H9 (cell line): ENCODE measurements around the gene RNF40. TPM values are rescaled to one million over a fixed set of nuclear protein-coding genes. Genes with fewer than 3 reads are reported as not detected.

Experiments used
- DNase-seq: peaks from one replicate; pipeline ENCODE4 v3.0.0-alpha.2; 2017
- H2AFZ ChIP-seq: one replicate; pipeline ENCODE4 v1.6.1; 2013; ENCODE audit warnings: mild to moderate bottlenecking, low read length, control low read depth, moderate library complexity
- H2AK5ac ChIP-seq: 2 replicates; pipeline ENCODE4 v1.6.1; 2013; ENCODE audit warnings: low read length, control low read depth, mixed read lengths; ENCODE audit not compliant: insufficient read length
- H2BK120ac ChIP-seq: one replicate; pipeline ENCODE4 v1.6.1; 2013; ENCODE audit warnings: low read depth, mild to moderate bottlenecking, low read length, control low read depth, inconsistent platforms; ENCODE audit not compliant: poor library complexity, severe bottlenecking
- H2BK12ac ChIP-seq: 2 replicates; pipeline ENCODE4 v1.6.1; 2013; ENCODE audit warnings: low read length, control low read depth, mixed read lengths, low read depth; ENCODE audit not compliant: insufficient read length
- H2BK15ac ChIP-seq: 2 replicates; pipeline ENCODE4 v1.6.1; 2013; ENCODE audit warnings: low read depth, low read length, control low read depth
- H2BK20ac ChIP-seq: one replicate; pipeline ENCODE4 v1.6.1; 2013; ENCODE audit warnings: low read depth, mild to moderate bottlenecking, low read length, control low read depth, inconsistent platforms; ENCODE audit not compliant: poor library complexity, severe bottlenecking
- H2BK5ac ChIP-seq: 2 replicates; pipeline ENCODE4 v1.6.1; 2013; ENCODE audit warnings: low read length, control low read depth, mixed read lengths; ENCODE audit not compliant: insufficient read length
- H3K14ac ChIP-seq: 2 replicates; pipeline ENCODE4 v1.6.1; 2013; ENCODE audit warnings: low read length, control low read depth; ENCODE audit not compliant: insufficient read depth
- H3K18ac ChIP-seq: 2 replicates; pipeline ENCODE4 v1.6.1; 2013; ENCODE audit warnings: low read depth, mild to moderate bottlenecking, mixed read lengths, low read length, control low read depth; ENCODE audit not compliant: insufficient read length
- H3K23ac ChIP-seq: 2 replicates; pipeline ENCODE4 v1.6.1; 2013; ENCODE audit warnings: low read length, control low read depth, mixed read lengths, low read depth; ENCODE audit not compliant: insufficient read length
- H3K23me2 ChIP-seq: 2 replicates; pipeline ENCODE4 v1.6.1; 2013; ENCODE audit warnings: low read depth, mild to moderate bottlenecking, mixed read lengths, low read length, control low read depth; ENCODE audit not compliant: insufficient read length, poor library complexity, severe bottlenecking
- H3K27ac ChIP-seq: 2 replicates; pipeline ENCODE4 v1.5.1; 2013; ENCODE audit warnings: low read length, control low read depth, mixed read lengths, low read depth; ENCODE audit not compliant: insufficient read length
- H3K27me3 ChIP-seq: 2 replicates; pipeline ENCODE4 v1.6.1; 2013; ENCODE audit warnings: low read length, control low read depth, inconsistent platforms; ENCODE audit not compliant: insufficient read depth
- H3K4ac ChIP-seq: 2 replicates; pipeline ENCODE4 v1.6.1; 2013; ENCODE audit warnings: low read depth, mild to moderate bottlenecking, control low read depth, inconsistent platforms, low read length, moderate library complexity
- H3K4me1 ChIP-seq: 2 replicates; pipeline ENCODE4 v1.6.1; 2013; ENCODE audit warnings: low read length, control low read depth, inconsistent platforms; ENCODE audit not compliant: insufficient read depth
- H3K4me2 ChIP-seq: 2 replicates; pipeline ENCODE4 v1.6.1; 2013; ENCODE audit warnings: low read length, control low read depth, mixed read lengths; ENCODE audit not compliant: insufficient read length, insufficient read depth
- H3K56ac ChIP-seq: 2 replicates; pipeline ENCODE4 v1.6.1; 2013; ENCODE audit warnings: low read depth, mild to moderate bottlenecking, mixed read lengths, low read length, control low read depth; ENCODE audit not compliant: insufficient read length
- H3K79me1 ChIP-seq: 2 replicates; pipeline ENCODE4 v1.6.1; 2013; ENCODE audit warnings: low read depth, mild to moderate bottlenecking, moderate library complexity, low read length, control low read depth, inconsistent platforms; ENCODE audit not compliant: insufficient read depth, poor library complexity, severe bottlenecking
- H3K79me2 ChIP-seq: 2 replicates; pipeline ENCODE4 v1.6.1; 2013; ENCODE audit warnings: low read length, control low read depth, inconsistent platforms; ENCODE audit not compliant: insufficient read depth
- H3K9ac ChIP-seq: 2 replicates; pipeline ENCODE4 v1.6.1; 2013; ENCODE audit warnings: low read length, control low read depth, mixed read lengths; ENCODE audit not compliant: insufficient read length; ENCODE audit errors: extremely low read depth
- H3K9me3 ChIP-seq: one replicate; pipeline ENCODE4 v1.6.1; 2013; ENCODE audit warnings: low read depth, low read length, inconsistent platforms; ENCODE audit not compliant: control insufficient read depth
- H3T11ph ChIP-seq: one replicate; pipeline ENCODE4 v1.6.1; 2013; ENCODE audit warnings: mild to moderate bottlenecking, low read length, control low read depth, inconsistent platforms
- H4K20me1 ChIP-seq: one replicate; pipeline ENCODE4 v1.6.1; 2013; ENCODE audit not compliant: control insufficient read depth, insufficient read length, insufficient read depth
- H4K5ac ChIP-seq: 2 replicates; pipeline ENCODE4 v1.6.1; 2013; ENCODE audit warnings: low read depth, mild to moderate bottlenecking, mixed read lengths, low read length, control low read depth; ENCODE audit not compliant: insufficient read length
- H4K8ac ChIP-seq: replicated peaks from 2 replicates; pipeline ENCODE4 v1.6.1; 2013; ENCODE audit warnings: low read length, control low read depth, mixed read lengths, low read depth; ENCODE audit not compliant: insufficient read length
- H4K91ac ChIP-seq: 2 replicates; pipeline ENCODE4 v1.6.1; 2013; ENCODE audit warnings: low read depth, mild to moderate bottlenecking, moderate library complexity, mixed read lengths, low read length, control low read depth; ENCODE audit not compliant: insufficient read length
- H3K27ac Mint-ChIP-seq, 3 experiments: 2 replicates in 2 of 3; 3 replicates in 1 of 3; pipeline ENCODE4 v1.8.0; 2020 to 2021; ENCODE audit warnings: mixed read lengths in 3 of 3, mild to moderate bottlenecking in 1 of 3, moderate library complexity in 1 of 3
- H3K27me3 Mint-ChIP-seq: 2 replicates; pipeline ENCODE4 v1.8.0; 2021; ENCODE audit warnings: low read depth, mild to moderate bottlenecking, moderate library complexity, mixed read lengths
- H3K36me3 Mint-ChIP-seq, 3 experiments: 2 replicates in 2 of 3; 3 replicates in 1 of 3; pipeline ENCODE4 v1.8.0; 2020 to 2021; ENCODE audit warnings: low read depth in 3 of 3, mixed read lengths in 3 of 3; ENCODE audit not compliant: insufficient read depth in 1 of 3
- H3K4me1 Mint-ChIP-seq, 2 experiments: 2 replicates each; pipeline ENCODE4 v1.8.0; 2020; ENCODE audit warnings: mixed read lengths in 2 of 2
- H3K4me3 Mint-ChIP-seq, 2 experiments: 2 replicates in 1 of 2; 3 replicates in 1 of 2; pipeline ENCODE4 v1.8.0; 2020 to 2021; ENCODE audit warnings: mild to moderate bottlenecking in 2 of 2, mixed read lengths in 2 of 2, moderate library complexity in 1 of 2
- H3K9me3 Mint-ChIP-seq, 2 experiments: 2 replicates in 1 of 2; 3 replicates in 1 of 2; pipeline ENCODE4 v1.8.0; 2020; ENCODE audit warnings: mild to moderate bottlenecking in 2 of 2, mixed read lengths in 2 of 2, moderate library complexity in 1 of 2
- CTCF ChIP-seq: fragments of 200-600 bp; sonication (generic); conservative IDR thresholded peaks from 3 replicates; pipeline ENCODE4 v1.8.0; 2021; ENCODE audit warnings: antibody characterized with exemption, mild to moderate bottlenecking
- WGBS: extraction: QIAGEN DNeasy Blood & Tissue Kit; methylation state at CpG from one replicate; pipeline ENCODE4 v1.1.7; 2013; ENCODE audit warnings: missing lambda C conversion rate, low lambda C conversion rate, mixed read lengths; ENCODE audit not compliant: insufficient read length; ENCODE audit errors: extremely low coverage; 5-methylcytosine and 5-hydroxymethylcytosine counted together
- total RNA-seq: library from RNA; stranded (reverse); gene quantifications from 2 replicates; pipeline ENCODE4 v1.2.1, GENCODE V29; 2021

The RNF40 gene
- total RNA-seq, 1 experiment from 2014 or later, result 103 TPM

GRCh38 chr16:30767767-30768465, 5.8 kb downstream of the RNF40 start:
- H3K4me2 ChIP-seq, result no peak overlapping the region
- H3T11ph ChIP-seq, result no peak overlapping the region
- no peaks in the 10 kb centered on the region for H3K79me2 ChIP-seq
- H3K56ac ChIP-seq, result no peak overlapping the region
- no peak overlapping the region for H3K4ac ChIP-seq
- no peak overlapping the region for H3K4me3 Mint-ChIP-seq
- H3K9me3 Mint-ChIP-seq, result no peaks in the 10 kb centered on the region
- H4K20me1 ChIP-seq, result no peaks in the 10 kb centered on the region
- no peak overlapping the region for H4K5ac ChIP-seq
- no peak overlapping the region for H2BK12ac ChIP-seq
- TF ChIP-seq CTCF, result no peak
- H3K18ac ChIP-seq, result no peak overlapping the region
- H3K23ac ChIP-seq, result no peak overlapping the region
- no peak overlapping the region for H2BK15ac ChIP-seq
- no peaks in the 10 kb centered on the region for H3K27me3 Mint-ChIP-seq
- H3K23me2 ChIP-seq, result peaks cover 3% of the 10 kb centered on the region
- H2AFZ ChIP-seq, result no peak overlapping the region
- H3K79me1 ChIP-seq, result peaks cover 2% of the 10 kb centered on the region
- H3K4me1 Mint-ChIP-seq, result peaks cover 5 to 7% of the 10 kb centered on the region in 2 experiments
- H4K8ac ChIP-seq, result no peak overlapping the region
- H3K27ac ChIP-seq, result no peak overlapping the region
- no peaks in the 10 kb centered on the region for H3K27me3 ChIP-seq
- H4K91ac ChIP-seq, result no peak overlapping the region
- H2AK5ac ChIP-seq, result no peak overlapping the region
- H3K36me3 Mint-ChIP-seq, result peaks cover 65 to 100% (median 98%) of the 10 kb centered on the region in 3 experiments
- H3K9ac ChIP-seq, result no peak overlapping the region
- H3K14ac ChIP-seq, result no peak overlapping the region
- H2BK120ac ChIP-seq, result no peak overlapping the region
- no peaks in the 10 kb centered on the region for H3K4me1 ChIP-seq
- DNase-seq, result no peak
- H3K27ac Mint-ChIP-seq, result peak overlapping the region in 1 of 3 experiments; percentile 93; a peak in 1 of 7 replicates
- H2BK20ac ChIP-seq, result no peak overlapping the region
- H3K9me3 ChIP-seq, result no peaks in the 10 kb centered on the region
- H2BK5ac ChIP-seq, result no peak overlapping the region
- WGBS, result no CpG with 5 or more reads among the region's 18 CpGs
